Muscle of back (tissue), 11 donors: ENCODE data around the gene DRICH1. TPM values are rescaled to one million over a fixed set of nuclear protein-coding genes. Genes with fewer than 3 reads are reported as not detected.
"Not testable (repeated sequence)": the region's sequence is repeated elsewhere in the genome, so short reads cannot be mapped to it uniquely, and the experiment has no call there.

Source experiments
- DNase-seq, 3 donors: peaks; one replicate each; pipeline versions ENCODE4 v3.0.0 to v3.0.0-alpha.2; 2013
- polyA plus RNA-seq, 10 donors: library from polyadenylated mRNA; unstranded; fragments of 120-200 nt; gene quantifications; one replicate each; pipeline ENCODE4 v1.2.1, GENCODE V29; 2013; ENCODE audit not compliant: insufficient read length in 10 of 10

Gene DRICH1
- polyA plus RNA-seq, 10 donors = 0.33 to 1.7 (median 0.46) TPM; not detected in 1

- no peak for DNase-seq
These were observed 19.6 kb upstream of the DRICH1 start for GRCh38 chr22:23651676-23652075.

- DNase-seq = no peak
These were observed 17.0 kb upstream of the DRICH1 start for GRCh38 chr22:23649071-23649501.

DNA sequence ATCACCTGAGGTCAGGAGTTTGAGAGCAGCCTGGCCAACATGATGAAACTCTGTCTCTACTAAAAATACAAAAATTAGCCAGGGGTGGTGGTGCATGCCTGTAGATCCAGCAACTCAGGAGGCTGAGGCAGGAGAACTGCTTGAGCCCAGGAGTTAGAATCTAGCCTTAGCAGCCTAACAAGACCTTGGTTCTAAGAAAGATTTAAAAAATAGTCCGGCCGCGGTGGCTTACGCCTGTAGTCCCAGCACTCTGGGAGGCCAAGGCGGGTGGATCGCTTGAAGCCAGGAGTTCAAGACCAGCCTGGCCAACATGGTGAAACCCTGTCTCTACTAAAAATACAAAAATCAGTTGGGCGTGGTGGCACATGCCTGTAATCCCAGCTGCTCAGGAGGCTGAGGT lies 14.4 kb upstream of the DRICH1 start:
- DNase-seq = not testable (repeated sequence)

DNA sequence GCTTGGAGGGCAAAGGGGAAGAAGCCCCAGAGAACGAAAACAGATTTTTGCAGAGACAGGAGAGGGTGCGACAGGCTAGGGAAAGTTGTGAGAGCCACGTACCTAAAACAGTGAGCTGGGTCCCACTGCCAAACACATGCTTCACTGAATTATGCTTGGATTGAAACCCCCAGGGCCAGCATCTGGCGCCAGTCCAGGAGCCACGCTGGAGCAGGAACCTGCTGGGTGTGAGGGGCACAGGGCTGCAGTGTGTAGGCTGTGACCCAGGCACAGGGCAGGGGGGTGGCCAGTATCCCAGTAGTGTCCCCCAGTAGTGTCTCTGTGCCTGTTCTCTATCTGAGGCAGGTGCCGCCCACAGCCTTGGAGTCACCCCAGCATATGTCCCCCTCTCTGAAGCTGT lies 8.1 kb upstream of the DRICH1 start:
- not testable (repeated sequence) for DNase-seq

GRCh38 chr22:23639661-23640060 lies 7.5 kb upstream of the DRICH1 start:
- no peak for DNase-seq

DNA sequence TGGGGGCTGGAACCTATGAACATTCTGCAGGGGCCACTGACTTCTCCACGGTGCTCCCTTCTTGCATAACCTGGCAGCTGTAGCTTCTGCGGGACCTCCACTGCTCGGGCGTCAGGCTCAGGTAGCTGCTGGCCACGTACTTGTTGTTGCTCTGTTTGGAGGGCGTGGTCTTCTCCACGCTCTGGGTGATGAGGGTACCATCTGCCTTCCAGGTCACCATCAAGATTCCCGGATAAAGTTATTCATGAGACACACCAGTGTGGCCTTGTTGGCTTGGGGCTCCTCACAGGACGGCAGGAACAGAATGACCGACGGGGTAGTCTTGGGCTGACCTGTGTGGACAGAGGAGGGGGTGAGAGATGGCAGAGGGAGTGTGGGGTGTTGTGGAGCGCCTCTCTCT lies 6.5 kb upstream of the DRICH1 start:
- no peak for DNase-seq

DNA sequence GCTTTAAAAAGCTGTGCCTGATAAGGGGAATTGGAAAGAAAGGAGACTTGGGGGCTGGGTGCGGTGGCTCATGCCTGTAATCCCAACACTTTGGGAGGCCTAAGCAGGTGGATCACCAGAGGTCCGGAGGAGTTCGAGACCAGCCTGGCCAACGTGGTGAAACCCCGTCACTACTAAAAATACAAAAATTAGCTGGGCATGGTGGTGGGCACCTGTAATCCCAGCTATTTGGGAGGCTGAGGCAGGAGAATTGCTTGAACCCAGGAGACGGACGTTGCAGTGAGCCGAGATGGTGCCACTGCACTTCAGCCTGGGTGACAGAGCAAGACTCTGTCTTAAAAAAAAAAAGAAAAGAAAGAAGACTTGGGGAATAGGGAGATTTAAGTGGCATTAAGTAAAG lies 3.2 kb upstream of the DRICH1 start:
- not testable (repeated sequence) for DNase-seq

GRCh38 chr22:23628056-23628743 lies 3.9 kb downstream of the DRICH1 start:
- DNase-seq = not testable (repeated sequence)

GRCh38 chr22:23627401-23628055 lies 4.6 kb downstream of the DRICH1 start:
- peak in 2 of 3 donors; percentile 10 to 14 for DNase-seq

DNA sequence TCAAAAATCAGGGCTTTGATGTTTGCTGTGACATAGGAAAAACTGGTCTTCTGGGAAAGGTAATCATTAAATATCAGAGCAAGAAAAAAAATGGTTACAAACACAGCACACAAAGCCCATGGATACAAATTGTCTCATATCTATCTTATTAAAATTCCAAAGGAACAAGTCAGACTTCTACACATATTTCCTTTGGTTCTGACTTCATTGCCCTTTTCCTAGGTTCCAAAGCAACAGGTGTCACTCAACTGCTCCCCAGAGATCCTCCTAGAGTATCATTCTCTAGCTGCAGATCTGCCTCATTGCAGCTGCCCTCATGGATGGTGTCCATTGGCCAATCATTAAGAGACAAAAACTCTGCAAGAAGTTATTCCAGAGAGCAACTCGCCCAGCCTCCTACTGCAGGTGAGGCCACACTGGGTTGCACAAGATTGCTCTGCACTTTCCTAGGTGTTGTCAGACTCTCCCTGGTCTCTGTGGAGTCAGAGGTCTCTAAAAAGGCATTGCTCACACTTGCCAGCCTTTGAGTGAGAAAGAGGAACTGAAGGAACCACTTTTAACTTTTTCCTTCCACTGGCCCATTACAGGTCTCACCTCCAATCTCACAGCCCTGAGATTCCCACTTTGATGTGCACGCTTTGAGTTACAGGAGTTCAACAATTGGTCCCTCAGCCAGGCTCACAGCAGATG lies 5.7 kb downstream of the DRICH1 start:
- no peak for DNase-seq

DNA sequence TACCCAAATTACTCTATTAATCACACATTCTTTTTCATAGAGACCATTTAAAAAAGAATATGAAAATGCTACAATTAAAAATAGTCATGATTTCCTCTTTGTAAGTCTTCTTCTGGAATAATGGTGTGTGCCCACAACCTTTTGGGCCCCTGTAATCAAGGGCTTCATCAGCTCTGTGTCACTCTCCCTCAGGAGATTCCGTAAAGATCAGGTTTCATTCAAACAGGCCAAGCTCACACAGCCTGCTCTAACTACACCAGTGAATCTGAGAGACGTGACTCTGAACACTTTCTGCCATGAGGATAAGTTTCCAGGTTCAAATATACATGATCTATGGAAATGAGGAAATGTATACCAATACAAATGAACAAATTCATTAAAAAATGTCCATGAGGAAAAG lies 9.5 kb downstream of the DRICH1 start:
- peak in 1 of 3 donors; percentile 2 for DNase-seq

DNA sequence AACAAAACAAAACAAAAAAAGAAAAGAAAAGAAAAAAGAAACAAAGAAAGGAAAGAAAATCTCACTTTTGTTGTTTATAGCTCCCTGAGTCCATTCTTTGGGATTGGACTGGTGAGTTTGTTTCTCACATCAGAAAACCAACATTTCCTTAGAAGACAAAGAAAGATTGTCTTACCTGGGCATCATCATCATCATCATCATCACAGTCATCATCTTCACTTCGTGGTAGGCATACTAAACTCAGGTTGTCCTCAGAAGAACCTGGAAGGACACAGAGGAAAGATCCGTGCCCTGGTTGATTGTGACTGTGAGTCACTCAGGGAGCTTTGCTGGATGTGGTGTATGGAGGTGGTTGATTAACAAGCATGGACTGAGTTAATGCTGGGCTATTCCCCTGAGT lies 10.2 kb downstream of the DRICH1 start:
- not testable (repeated sequence) for DNase-seq

- DNase-seq = no peak
These were observed 10.9 kb downstream of the DRICH1 start for GRCh38 chr22:23621082-23621780.

DNA sequence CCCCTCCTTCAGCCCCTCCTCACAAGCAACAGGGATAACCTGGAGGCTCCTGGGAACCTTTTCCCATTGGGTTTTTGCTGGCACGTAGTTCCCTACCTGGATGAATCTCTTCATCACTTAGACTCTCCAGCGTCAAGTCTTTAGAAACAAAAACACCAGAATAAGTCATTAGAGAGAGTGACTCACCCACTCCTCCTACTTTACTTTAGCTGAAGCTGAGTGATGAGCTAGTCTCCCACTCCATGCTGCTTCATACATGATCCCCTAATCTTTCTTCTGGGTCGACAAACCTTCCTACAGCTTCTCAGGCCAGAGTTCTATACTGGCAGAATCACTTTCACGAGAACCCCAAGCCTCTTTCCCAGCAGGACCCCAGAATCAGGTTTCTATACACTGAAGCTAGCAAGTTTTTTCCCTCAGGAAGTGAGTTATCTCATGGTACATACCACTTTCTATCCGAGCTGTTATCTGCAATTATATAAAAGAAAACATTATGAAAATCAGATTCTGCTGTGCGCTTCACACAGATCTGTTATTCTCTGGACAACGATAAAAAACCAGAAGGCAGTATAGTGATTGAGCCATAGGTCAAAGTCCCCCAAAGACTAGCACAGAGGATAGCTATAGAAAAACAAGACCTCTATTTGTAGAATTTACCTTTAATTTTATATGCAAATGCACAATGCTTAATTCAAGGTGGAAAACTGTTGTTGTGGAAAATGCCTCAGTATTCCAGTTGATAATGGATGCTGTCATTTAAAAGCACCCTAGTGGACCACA lies 18.7 kb downstream of the DRICH1 start:
- DNase-seq = no peak

GRCh38 chr22:23609983-23610781 lies 21.9 kb downstream of the DRICH1 start:
- DNase-seq = no peak

GRCh38 chr22:23608583-23608982 lies 23.5 kb downstream of the DRICH1 start:
- peak in 2 of 3 donors; percentile 24 to 51 for DNase-seq

DNA sequence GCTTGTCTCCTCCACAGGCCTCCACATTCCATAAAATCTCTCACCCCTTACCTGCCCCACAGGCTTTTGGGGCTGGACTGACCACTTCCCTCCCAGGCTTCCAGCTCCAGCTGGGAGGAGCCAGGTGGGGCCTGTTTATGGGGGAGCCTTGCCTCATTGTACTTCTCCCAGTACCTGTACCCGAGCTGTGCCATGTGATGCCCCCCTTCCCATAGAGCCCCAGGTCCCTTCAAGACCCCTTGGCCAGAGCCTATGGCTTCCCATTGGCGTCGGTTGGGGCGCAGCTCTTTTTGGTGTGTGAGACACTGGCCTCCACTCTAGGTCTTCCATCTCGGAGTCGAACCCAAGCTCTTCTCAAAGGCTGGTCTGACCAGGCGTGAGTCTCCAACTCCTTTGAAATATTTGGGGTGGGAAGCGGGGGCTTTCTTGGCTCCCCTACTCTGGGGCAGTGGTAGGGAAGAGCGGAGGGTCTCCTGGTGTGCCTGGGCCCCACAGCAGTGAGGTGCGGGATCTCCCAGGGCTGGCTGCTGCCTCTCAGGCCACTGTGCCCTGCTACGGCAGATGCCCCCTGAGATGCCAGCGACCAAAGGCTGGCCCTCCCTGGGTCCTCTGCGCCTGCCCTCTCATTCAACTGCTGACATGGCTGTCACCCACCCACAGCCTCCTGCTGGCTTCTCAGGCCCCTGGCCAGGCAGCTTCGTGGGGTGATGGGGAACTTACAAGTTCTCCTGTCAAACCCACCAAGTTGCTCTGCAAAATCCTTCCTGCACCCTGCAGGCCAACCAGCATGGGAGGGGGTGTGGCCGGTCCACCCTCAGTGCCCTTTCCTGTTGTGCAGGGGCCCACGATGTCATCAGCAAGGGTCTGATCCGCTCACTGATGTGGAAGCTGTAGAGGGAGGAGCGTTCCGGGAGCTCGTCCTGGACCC lies 25.7 kb downstream of the DRICH1 start:
- no peak for DNase-seq

GRCh38 chr22:23604939-23605712 lies 27.0 kb downstream of the DRICH1 start:
- DNase-seq = no peak

GRCh38 chr22:23603266-23603665 lies 28.9 kb downstream of the DRICH1 start:
- DNase-seq = no peak
